T-helper 2 cell treated with Interferon-gamma antibody and Interleukin-4, amounts not matched to agents 100 ng/mL and 5 ng/mL, for 36 hours (primary cell): ENCODE data around the gene ATOH1. TPM values are rescaled to one million over a fixed set of nuclear protein-coding genes. Genes with fewer than 3 reads are reported as not detected.

Source experiments
- intact Hi-C: fragments of 100-400 bp; cut with micrococcal nuclease; formaldehyde crosslinking; loops from one replicate; pipeline ENCODE4 v1.15.1; 2023
- total RNA-seq: library from RNA; stranded (reverse); gene quantifications from 2 replicates; pipeline ENCODE4 v1.2.3, GENCODE V29; 2022

ATOH1 gene
- total RNA-seq, 1 donor from 2014 or later, result not detected

DNA sequence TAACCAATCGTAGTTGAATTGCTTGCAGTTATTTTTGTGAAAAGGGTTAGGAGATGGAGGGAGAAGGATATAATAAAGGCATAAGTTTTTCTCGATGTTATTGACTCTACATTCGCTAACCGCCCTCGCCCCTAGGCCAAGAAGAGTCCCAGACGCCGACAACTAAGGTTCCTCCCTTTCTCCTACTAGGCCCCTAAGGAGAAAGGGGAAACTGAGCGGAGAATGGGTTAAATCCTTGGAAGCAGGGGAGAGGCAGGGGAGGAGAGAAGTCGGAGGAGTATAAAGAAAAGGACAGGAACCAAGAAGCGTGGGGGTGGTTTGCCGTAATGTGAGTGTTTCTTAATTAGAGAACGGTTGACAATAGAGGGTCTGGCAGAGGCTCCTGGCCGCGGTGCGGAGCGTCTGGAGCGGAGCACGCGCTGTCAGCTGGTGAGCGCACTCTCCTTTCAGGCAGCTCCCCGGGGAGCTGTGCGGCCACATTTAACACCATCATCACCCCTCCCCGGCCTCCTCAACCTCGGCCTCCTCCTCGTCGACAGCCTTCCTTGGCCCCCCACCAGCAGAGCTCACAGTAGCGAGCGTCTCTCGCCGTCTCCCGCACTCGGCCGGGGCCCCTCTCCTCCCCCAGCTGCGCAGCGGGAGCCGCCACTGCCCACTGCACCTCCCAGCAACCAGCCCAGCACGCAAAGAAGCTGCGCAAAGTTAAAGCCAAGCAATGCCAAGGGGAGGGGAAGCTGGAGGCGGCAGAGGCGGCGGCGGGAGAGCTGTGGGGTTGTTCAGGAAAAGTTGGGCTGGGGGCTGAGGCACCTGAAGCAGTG lies 5.9 kb downstream of the ATOH1 start:
- intact Hi-C loops, result loop anchor here (5.0 kb wide), 1 partner anchor 1527 kb away; no protein-coding TSS in a partner anchor

DNA sequence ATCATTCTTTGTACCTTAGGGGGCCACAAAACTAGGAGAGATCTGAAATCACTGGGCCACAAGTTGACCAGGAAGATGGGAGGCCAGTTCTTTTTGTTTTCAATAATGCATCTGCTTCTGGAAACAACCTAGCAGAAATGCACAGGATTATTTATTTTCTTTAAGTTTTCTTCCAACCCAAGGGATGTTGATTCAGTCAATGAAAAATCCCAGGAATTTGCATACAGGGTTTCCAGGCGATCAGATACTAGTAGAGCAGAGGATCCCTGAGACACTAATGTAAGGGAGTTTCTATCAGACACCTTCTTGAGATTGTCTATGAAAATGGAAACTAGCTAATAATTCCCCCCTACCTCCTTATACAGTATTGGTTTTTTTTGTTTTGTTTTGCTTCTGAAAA lies 7.4 kb downstream of the ATOH1 start:
- intact Hi-C loops, result no loop called here

DNA sequence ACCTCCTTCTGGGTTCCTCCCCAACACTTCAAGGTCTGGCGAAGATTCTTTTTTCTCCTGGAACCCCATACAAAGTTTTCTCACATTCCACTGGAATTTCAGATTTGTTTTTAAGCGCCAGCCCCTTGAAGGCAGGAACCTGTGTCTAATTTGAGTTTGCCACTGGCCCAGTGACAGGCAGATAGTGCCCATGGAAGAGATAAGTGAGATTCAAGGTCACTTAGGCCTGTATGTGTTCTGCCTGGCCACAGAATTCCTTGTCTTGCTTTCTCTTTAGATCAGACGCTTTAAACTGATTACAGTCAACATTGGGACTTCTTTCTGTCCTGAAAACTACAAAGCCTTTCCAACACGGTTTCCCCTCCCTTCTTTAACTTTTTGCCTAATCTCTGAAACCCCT lies 11.2 kb downstream of the ATOH1 start:
- intact Hi-C loops, result no loop called here

DNA sequence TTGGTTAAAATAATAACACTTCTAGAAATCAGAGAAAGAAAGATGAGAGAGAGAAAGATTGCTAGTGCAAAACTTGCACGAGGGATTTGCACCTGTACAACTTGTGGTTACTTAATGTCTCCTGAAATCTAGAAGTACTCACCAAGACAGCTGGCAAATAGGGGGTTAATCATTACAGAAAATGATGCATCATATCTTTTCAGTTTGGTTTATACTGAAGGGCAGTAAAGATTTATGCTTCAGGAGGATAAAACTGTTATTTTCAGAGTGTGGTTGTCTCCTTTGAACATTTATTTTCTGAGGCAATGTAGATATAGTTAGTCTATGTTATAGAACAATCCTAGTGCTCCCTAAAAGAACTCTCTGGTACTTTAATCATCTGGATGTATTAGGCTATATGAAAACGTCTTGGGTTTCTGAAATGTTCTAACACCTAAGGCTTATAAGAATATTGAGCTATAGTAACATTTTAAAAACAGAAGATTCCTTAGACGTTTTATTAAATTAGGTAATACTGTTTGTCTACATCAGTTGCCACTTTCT lies 13.3 kb downstream of the ATOH1 start:
- intact Hi-C loops, result no loop called here

DNA sequence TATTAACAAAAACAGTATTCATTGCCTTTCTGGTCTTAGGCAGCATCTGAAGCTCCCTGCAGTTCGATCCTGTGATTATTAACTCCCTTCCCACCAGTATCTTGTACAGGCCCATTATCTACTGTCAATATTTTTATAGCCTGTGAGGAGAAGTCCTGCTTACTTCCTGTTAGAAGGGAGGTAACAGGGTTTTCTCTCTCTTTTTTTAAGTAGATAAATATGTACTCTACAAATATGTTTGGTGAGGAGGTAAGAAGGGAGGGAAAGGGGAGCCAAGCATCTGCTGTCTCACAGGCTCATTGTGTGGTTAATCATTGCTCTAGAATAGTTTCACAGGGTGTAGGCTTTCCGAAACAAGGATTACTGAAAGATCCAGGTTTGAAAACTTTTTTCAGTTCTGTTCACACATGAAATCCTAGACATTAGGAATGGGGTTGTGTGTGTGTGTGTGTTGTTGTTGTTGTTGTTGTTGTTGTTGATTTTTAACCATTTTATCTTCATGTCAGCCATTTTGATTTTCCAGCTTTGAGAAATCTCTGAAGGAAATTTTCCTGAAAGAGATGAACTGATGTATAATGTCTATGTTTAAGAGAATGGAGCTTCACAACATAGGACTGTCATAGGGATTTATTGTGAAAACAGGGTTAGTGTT lies 14.2 kb downstream of the ATOH1 start:
- intact Hi-C loops, result no loop called here

DNA sequence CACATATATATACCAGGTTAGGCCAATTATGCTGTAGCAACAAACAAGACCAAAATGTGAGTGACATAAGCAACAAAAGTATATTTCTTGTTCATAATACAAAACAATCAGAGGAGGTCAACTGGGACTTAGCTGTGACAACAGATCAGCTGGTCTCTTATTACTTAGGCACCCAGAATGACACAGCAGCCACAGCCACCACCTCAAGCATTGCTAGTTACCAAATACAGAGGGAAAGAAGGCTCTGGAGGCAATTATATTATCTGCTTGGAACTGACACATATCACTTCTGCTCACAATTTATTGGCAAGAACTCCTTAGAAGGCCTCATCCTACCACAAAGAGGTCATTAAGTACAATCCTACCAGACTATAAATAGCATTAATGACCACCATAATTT lies 15.2 kb downstream of the ATOH1 start:
- intact Hi-C loops, result no loop called here

DNA sequence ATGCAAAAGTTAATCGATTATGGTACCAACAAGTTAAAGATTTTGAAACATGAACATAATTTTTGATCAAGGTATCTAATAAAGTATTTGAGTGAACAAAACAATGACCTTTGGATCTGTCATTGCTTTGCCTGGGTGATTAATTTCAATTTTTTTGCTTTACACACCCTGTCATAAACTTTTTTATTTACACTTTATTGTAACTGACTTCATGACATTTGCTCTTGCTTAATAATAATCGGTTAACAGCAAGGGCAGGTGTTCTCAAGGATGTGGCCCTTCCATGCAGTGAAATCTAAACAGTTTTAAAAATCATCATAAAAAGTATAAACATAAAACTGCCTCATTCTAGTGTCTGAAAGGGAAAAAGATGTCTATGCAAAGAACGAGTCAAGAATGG lies 24.1 kb downstream of the ATOH1 start:
- intact Hi-C loops, result no loop called here

DNA sequence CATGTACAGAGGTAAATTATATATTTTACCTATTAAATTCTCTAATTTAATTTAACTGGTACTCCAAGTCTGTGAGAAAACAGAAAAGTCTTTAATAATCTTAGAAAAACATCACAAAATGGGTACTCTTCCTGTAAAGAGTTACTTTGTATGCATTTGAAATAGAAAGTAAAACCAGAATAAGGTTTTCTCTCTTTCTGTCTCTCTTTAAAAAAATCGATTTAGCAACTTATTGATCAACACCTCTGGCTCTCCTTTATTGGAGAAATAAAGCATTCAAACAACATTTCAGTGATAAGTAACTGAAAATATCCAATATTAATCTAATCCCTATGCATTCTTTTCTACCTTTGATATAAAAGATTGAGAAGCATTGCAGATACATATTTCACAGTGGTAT lies 27.4 kb downstream of the ATOH1 start:
- intact Hi-C loops, result no loop called here

DNA sequence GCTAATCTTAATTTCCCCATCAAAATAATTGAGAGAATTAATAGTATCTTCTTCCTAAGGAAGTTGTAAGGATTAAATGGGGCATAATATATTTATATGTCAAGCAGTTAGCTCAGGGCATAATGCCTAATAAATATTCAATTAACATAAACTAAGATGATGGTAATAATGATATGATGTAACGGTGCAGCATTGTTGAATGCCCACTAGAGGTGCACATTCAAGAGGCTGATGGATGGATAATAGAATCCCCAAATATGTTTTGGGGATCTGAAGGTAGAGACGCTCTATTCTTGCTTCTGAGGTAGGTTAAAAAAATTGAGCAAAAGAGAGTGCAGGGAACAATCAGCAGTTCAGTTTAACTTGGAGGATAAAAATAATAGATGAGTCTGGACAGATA lies 37.1 kb downstream of the ATOH1 start:
- intact Hi-C loops, result no loop called here

DNA sequence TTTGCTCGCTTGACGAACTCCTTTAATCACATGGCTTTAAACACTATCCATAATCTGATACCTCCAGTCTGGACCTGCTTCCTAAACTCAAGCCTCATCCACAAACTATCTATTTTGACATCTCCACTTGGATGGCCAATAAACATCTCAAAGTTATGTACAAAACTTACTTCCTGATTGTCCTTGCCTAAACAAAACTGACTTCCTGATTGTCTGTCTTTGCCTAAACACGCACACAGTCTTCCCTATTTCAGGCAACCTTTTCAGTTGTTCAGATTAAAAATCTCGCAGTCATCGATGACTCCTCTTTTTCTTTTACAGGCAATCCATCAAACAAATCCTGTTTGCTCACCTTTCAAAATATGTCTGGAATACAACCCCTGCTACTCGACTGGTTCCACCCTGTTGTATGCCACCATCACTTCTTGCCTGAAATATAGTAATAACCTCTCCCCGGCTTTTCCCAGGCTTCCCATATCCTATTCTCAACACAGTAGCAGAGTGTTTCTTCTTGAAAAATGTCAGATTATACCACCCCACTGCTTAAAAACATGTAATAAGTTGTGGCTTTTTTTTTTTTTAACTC lies 39.0 kb downstream of the ATOH1 start:
- intact Hi-C loops, result no loop called here

DNA sequence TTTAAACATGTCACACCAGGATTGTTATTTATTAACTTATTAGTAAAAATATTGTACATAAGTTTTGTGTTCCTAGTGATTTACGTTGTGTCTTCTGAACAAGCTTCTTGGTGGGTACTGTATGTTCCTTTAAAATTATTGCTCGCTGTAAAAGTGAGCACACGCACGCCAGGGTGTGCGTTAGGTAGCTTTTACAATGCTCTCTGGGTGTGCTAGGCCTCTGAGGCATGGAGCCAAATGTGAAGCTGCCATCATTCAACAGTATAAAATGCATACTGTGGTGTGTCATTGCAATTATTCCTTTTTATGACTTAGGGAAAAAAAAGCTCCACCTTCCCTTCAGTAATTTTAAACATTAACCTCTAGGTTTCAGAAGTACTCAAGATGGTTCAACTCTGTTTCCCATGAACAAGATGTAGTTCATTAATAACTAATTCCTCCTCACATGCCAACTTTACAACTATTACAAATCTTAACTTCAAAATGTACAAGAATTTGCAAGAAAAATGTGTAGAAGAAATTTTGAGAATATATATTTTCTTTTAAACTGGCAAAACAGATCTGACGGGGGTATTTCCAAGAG lies 42.4 kb downstream of the ATOH1 start:
- intact Hi-C loops, result no loop called here

DNA sequence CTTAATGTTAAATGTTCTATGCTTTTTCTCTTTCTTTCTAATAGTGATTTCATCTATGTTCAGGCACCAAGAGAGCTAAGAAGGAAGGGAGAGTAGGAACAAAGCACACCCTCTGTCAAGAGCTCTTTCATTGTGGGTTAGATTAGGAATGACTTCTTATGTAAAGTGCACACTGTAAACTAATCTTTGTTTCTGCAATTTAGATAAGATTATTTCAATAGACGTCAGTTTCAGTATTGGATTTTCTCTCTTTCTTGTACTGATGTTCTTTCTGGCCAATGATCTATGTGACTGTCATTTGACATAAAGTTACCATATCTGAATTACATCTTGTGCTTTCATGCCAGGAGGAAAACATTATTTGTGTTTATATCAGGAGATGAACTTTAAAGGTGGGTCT lies 48.2 kb downstream of the ATOH1 start:
- intact Hi-C loops, result no loop called here

DNA sequence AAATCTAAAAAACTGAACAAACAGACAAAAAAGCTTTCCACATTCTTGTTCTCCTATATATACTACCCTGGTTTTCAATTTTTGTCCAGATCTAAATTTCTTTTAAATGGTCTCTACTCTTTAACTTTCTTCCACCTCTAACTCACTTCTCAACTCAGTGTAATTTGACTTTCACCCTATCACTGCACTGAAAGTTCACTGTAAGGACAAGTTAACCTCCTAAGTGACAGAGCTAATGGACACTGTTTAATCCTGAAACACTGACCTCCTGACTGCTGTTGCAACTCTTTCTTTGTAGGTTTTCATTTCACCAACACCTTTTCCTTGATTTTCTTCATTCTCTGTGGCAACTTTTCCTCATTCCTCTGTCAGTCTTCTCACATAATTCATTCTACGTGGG lies 50.0 kb downstream of the ATOH1 start:
- intact Hi-C loops, result no loop called here

DNA sequence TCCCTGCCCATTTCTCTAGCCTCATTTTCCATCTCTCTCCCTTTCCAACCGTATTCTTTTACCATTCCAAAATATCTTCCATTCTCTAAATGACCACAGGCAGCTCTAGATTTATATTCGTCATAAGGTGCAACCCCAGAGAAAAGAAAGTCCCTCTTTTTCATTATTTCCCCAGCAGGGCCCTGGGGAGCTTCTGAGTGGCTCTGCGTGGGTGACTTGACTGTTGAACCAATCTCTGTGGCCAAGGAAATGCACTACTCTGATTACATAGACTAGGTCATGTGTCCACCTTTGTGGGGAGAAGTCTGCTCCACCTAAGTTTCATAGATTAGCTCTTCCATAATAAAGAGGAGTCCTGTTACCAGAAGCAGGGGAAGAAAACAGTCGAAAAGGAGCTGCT lies 51.4 kb downstream of the ATOH1 start:
- intact Hi-C loops, result no loop called here
